OCI-LY7 (cell line): ENCODE results near the gene REXO1.

Experiments used
- EZH2phosphoT487 ChIP-seq: fragments of 200-600 bp; sonication (generic); IDR thresholded peaks from 2 replicates; pipeline ENCODE4 v1.6.1; 2018; ENCODE audit warnings: low read depth, borderline replicate concordance, mild to moderate bottlenecking, mixed run types, antibody characterized with exemption, low read length, moderate library complexity, mixed read lengths
- TF ChIP-seq, protein P1 (sequence below): fragments of 200-600 bp; sonication (generic); conservative IDR thresholded peaks from 2 replicates; pipeline ENCODE4 v1.5.1; 2014; ENCODE audit warnings: mild to moderate bottlenecking, antibody characterized with exemption, low read length, moderate library complexity, mixed read lengths

DNA sequence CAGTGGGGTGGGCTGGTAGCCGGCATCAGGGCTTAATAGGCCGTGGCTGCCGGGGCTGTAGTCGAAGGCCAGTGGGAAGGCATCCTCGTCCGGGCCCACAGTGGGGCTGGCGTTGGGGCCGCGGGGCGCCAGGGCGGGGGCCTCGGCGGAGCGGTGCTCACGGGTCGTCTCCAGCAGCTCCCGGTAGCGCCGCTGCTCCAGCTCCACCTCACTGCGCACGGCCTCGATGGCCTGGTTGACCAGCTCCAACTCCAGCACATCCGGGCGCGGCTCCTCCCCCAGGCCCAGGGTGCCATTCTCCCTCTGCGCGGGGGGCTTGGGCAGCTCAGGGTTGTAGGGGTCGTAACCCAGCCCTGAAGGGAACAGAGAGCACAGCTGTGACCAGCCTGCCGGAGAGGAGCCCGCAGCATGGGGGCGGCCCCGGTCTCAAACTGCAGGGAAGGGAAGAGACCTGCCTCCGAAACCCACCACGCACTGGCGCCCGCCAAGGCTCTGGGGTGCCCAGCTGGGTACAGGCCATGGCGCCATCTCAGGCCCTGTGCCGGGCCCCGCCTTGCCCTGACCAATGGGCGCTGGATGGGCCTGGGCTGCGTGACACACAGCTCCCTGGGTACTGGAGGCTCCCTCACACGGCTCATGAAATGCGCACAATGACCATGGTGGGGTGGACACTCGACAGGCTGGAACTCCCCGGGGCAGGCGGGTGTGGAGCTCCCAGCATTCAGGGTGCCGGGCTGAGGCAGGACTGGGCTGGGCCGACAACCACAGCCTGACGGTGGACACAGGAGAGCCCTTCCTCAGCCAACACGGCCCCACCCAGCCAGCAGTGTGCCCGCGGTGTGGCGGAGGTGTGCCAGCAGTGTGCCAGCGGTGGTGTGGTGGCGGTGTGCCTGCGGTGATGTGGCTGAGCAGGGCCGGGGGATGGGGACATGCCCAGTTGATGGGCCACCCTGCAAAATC is 19.7 kb downstream of the REXO1 start:
- TF ChIP-seq, protein P1, sequence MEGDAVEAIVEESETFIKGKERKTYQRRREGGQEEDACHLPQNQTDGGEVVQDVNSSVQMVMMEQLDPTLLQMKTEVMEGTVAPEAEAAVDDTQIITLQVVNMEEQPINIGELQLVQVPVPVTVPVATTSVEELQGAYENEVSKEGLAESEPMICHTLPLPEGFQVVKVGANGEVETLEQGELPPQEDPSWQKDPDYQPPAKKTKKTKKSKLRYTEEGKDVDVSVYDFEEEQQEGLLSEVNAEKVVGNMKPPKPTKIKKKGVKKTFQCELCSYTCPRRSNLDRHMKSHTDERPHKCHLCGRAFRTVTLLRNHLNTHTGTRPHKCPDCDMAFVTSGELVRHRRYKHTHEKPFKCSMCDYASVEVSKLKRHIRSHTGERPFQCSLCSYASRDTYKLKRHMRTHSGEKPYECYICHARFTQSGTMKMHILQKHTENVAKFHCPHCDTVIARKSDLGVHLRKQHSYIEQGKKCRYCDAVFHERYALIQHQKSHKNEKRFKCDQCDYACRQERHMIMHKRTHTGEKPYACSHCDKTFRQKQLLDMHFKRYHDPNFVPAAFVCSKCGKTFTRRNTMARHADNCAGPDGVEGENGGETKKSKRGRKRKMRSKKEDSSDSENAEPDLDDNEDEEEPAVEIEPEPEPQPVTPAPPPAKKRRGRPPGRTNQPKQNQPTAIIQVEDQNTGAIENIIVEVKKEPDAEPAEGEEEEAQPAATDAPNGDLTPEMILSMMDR = no peak
- no peak for TF ChIP-seq EZH2phosphoT487
